Limb (tissue), 2 donors: ENCODE data around the gene HNRNPUL2.
"Not testable (repeated sequence)": the region's sequence is repeated elsewhere in the genome, so short reads cannot be mapped to it uniquely, and the experiment has no call there.

ENCODE experiments used
- DNase-seq, 2 donors: peaks; one replicate each; pipeline ENCODE4 v3.0.0-alpha.2; 2016; ENCODE audit errors: extremely low spot score in 2 of 2

The HNRNPUL2 gene

DNA sequence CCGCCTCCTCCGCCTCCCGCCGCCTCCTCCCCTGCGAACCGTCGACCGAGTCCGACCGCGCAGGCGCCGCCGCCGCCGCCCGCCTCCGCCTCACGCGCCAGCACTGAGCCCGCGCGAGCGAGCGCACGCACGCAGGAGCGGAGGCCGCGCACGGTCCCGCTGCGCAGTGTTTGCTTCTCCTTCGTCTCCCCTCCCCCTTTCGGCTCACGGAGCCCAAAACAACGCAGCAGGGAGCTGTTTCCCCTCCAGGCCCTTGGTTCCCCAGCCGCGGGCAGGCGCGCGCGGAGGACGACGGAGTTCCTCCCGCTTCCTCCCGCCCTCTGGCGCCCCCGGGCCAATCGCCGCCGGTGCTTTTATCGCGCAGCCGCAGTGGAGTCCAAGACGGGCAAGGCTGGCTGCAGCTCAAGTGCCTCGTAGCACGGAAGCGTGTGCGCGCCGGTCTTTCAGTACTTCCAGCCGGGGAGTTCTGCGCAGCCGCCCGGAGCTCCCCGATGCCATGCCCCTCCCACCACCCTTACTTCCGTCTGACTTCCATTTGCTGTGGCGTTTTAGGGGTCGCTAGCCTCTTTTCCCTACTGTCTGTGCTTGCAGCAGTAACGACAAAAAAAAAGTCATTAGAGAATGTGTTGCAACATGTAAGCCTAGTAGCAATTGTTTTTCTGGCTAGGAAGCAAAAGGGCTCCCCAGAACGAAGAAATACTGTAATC, at the start of gene HNRNPUL2:
Gene HNRNPUL2, minus strand, starts transcription at position 293 of the 707 bp plus-strand sequence. CDS start 301 bp downstream, outside the sequence.
- peak; percentile 99 for DNase-seq

- no peak for DNase-seq
Observed at GRCh38 chr11:62775646-62776045, 48.4 kb upstream of the HNRNPUL2 start.

DNA sequence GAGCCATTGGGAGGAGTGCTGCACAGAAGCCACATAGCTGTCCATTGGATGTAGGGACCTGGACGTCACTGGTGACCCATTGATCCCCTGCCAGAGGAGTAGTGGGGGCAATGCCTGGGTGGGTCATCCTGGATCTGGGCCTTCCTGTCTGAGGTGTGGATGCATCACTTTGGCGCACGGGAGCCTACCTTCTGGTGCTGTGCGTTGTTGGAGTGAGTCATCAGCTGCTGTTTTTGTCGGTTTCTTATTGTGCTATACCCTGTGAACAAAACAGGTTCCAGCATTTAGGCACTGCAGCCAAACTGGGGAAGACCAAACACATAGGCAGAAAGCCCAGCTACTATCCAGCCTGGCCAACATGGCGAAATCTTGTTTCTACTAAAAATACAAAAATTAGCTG, 47.1 kb upstream of the HNRNPUL2 start:
- DNase-seq: no peak

DNA sequence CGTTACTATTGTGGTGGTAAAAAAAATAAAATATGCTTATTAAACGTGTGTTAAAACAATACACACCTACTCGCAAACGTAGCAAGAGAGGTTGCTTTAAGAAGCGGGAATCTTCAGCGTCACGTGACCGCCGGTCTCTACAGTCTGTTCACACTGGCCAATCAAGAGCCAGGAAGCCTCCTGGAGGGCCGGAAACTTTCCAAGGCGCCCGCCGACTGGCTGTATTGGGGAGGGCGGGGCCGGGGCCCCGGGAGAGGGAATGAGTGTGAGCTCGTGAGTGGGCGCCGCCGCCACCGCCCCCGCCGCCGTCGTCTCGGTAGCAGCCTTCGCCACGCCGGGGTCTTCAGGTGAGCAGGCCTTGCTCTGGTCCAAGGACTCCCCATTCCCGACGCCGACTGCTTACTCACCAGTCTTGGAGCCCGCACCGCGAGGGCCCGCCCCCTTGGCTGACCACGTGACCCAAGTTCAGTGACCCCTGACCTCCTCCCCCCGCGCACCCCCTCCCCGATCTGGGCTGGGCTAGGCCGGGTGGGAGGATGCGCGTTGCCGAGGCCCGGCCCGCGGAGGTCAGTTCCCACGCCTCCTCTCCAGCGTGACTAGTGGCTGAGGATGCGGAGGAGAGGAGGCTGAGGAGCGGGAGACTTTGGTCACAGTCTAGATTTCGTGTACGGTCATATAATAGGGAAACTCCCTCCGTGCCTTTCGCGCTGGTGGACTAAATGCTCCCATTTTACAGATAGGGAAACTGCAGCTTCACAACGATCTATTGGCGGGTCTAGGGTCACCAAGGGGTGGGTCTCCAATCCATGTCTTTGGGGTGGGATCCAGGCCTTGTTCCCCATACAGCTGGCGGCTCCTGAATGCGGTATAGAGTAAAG, 44.1 kb upstream of the HNRNPUL2 start, which contains the start of gene TAF6L:
Gene TAF6L, plus strand, starts transcription at position 253 of the 878 bp plus-strand sequence. CDS start 4,388 bp downstream, outside the sequence.
- DNase-seq: peak; percentile 97 to 98

DNA sequence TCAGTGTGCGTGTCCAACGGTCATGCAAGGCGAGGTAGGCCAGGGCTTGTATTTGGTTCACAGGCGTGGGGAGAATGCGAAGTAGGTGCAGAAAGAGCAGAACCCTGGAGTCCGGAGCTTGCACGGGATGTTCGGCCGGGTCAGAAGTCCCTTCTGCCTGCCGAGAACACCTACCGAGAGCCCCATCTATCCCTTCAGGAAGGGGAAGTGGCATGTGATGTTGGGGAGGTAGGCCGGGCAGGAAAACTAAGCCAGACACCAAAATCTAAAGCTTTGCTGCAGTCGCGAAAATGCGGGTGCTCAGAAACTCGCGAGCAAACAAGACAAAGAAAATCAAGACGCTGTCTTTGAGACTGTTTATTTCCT, 43.5 kb upstream of the HNRNPUL2 start:
- peak in 1 of 2 donors; percentile 67 for DNase-seq

DNA sequence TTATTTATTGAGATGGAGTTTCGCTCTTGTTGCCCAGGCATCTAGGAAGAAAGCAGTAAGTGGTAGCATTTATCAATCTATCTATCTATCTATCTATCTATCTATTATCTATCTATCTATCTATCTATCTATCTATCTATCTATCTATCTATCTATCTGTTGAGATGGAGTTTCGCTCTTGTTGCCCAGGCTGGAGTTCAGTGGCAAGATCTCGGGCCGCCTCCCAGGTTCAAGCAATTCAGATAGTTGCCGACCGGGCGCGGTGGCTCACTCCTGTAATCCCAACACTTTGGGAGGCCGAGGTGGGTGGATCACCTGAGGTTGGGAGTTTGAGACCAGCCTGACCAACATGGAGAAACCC, 33.6 kb upstream of the HNRNPUL2 start:
- DNase-seq: not testable (repeated sequence)

GRCh38 chr11:62757846-62758788, 30.9 kb upstream of the HNRNPUL2 start:
- no peak for DNase-seq

DNA sequence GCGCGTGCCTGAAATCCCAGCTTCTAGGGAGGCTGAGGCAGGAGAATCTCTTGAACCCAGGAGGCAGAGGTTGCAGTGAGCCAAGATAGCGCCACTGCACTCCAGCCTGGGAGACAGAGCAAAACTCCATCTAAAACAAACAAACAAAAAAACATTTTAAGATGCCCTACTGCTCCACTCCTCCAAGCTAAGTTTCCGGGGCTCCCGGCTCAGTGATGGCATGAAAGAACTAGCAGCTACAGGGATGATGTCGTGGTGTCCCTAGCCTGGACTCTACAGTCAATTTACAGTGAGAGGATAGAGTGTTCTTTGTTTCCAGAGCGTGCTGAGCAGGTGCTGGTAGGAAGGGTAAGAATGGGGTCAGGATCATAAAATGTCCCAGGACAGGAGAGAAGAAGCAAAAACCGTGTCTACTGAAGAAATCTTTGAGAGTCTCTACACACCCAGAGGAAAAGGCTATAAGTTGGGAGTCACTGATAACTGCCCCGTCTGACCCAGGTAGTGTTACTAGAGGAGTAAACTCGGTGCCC, 27.9 kb upstream of the HNRNPUL2 start:
- no peak for DNase-seq

DNA sequence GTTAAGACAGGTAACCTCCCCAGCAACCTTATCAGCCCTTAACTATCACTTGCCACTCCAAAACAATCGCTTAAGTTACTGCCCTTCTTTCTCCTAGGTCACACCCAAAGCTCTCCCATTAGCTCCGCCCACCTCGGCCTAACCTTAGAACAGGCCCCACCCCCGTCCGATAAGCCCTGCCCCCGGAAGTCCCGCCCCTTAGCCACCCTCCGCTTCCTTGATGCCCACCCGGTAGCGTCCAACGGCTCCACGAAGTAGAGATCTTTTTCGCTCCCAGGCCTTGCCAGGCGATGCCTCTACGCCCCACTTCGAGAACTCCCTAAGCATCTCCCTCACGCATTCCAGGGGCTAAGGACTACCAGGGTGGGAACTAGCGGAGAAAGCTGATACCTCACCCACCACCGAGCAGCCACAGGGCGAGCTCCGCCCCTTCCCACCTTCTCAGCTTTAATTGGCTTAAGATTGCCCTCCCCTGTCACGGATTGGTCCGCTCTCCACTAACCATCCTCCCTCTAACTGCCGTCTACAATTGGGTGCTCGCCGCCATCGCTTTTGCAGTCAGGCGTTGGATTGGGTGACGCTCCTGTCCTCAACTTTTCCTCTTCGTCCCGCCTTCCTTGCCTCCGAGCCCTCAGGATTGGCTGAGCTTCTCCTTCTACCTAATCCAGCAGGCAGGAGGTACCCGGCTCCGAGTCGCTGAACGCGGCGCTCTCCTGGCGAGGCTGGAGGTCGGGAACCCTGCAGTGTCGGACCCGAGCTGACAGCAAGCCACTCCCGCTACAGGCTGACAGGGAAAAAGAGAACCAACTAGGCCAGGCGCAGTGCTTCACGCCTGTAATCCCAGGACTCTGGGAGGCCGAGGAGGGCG, 26.7 kb upstream of the HNRNPUL2 start, which contains the start of gene ZBTB3:
Gene ZBTB3, minus strand, starts transcription at position 425 of the 868 bp plus-strand sequence. CDS start 496 bp downstream, outside the sequence.
- DNase-seq: peak; percentile 96 to 100

DNA sequence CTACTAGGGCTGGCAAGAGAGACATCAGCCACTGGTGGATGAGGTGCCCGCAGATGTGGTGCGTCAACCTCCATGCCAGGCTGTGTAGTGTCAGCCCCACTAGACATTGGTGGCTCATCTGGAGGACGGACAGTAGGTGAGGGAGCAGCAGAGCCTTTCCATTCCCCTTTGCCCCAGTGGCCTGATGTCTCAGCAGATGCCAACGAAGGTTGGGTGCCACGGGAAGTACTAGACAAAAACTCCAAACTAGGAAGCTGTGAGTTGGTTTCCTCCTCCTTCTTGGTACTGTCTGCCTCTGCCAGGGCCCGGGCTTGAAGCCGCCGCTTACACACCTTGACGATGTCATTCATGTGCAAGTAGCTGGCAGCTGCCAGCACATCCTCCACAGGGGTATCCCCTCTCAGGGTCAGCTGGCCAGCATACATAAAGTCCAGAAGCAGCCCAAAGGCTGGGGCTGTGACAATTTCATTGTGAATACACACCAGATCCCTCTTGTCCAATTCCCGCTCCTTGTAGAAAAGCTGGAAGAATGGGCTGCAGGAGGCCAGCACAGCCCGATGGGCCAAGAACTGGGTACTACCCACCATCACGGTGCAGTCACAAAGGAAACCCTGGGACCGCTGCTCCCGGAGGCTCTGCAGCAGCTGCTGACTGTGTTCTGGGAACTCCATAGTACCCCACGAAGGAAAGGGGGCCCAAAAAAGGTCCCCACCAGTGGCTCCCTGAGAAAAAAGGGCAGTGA, 25.9 kb upstream of the HNRNPUL2 start:
- DNase-seq: no peak

DNA sequence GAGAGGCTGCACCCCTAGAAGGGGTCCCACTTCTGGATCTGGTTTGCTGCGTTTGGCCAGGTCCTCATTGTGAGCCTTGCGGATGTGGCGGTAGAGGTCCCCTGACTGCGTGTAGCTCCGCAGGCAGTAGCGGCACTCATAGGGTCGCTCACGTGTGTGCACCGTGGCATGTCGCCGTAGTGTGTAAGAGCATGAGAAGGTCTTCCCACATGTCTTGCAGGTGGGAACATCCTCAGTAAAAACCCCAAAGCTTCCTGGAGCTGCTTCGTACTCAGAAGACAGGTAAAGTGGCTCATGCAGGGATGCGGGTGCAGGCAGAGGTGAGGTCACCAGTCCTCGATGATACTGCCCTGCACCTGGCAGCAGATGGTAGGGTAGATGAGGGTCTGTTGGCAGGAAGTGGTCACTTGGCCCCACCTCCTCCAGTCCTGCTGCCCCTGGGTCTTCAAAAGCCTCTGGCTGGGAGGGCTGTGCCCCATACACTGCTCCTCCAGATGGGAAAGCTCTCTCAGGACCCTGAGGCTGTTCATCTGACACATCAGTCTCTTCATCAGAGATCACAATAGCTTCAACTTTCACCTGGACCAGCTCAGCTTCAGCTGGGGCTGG, 25.0 kb upstream of the HNRNPUL2 start:
- DNase-seq: no peak

DNA sequence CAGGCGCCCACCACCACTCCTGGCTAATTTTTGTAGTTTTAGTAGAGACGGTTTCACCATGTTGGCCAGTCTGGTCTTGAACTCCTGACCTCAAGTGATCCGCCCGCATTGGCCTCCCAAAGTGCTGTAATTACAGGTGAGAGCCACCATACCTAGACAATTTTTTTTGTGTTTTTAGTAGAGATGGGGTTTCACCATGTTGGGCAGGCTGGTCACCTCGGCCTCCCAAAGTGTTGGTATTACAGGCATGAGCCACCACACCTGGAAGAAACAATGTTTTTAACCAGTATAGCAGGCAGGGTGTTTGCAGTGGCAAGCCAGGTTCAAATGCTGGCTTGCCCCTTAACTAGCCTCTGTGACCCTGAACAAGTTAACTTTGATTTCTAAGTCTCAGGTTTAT, 22.7 kb upstream of the HNRNPUL2 start:
- not testable (repeated sequence) for DNase-seq

GRCh38 chr11:62747475-62748160, 20.4 kb upstream of the HNRNPUL2 start:
- no peak for DNase-seq

DNA sequence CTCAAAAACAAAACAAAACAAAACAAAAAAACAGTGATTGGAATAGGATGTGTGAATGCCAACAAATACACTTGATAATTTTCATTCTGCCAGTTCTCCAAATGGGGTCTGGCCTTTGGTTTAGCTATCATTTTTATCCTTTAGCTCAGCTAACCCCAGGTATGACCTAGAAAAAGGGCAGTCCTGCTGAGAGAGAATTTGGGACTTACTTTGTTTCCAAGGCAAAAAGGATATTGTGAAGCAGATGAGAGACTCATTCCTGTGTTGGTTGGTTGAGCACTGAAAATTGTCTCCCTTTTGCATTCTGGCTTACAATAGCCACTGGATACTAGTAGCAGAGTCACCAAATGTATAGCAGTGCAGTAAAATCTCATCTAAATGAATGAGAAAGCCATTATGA, 9.9 kb upstream of the HNRNPUL2 start:
- DNase-seq: no peak

DNA sequence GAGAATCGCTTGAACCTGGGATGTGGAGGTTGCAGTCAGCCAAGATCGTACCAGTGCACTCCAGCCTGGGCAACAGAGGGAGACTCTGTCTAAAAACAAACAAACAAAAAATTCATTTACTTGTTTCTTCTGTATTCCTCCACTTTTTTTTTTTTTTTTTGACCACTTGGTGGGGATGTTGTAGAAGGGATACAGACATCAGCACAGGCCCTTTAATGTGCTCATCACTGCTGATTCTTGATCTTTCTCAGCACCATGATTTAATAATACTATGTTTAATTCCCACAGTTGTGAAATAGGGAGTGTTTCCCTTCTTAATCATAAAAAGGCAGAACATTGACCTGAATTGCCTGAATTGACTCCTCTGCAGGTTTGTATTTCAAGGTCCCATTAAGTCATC, 5.6 kb upstream of the HNRNPUL2 start:
- DNase-seq: no peak

DNA sequence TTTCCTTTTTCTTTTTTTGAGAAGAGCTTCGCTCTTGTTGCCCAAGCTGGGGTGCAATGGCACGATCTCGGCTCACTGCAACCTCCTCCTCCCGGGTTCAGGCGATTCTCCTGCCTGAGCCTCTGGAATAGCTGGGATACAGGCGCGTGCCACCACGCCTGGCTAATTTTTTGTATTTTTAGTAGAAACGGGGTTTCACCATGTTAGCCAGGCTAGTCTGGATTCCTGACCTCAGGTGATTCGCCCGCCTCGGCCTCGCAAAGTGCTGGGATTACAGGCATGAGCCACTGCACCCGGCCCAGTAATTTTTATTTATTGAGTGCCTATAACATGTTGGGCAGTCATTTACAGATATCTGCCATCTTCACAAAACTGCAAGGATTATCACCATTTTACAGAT, 2.8 kb upstream of the HNRNPUL2 start:
- DNase-seq: not testable (repeated sequence)

DNA sequence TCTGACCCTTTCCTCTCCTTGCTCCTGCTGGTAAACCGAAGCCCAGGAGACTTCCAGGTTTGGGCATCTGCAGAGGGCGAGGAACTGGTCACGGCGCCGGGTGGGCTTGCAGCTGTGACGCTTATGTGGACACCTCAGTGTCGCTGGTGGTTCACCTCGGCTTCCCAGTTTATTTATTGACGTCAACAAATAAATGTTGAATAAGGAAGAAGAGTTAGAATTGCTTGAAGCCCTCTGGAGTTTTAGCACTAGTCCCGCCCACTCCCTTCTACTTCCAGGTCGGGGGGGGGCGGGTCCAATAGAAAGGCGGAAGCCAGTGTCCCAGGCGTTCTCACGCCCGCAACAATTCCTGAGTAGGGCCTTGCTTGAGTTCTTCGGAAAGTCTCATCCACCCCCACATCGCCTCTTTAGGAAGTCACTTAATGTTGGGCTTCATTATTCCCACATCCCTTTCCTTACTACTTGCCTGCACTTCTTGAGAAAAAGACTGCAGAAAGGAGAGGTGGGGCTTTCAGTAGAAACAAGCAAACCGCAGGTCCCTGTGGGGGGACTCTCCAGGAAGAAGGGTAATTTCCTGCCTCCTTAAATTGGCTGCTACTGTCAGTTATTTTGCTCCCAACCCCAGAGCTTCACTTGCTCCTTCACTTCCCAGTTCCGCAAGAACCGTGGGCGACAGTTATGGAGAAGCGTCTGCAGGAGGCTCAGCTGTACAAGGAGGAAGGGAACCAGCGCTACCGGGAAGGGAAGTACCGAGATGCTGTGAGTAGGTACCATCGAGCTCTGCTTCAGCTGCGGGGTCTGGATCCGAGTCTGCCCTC, 1.1 kb upstream of the HNRNPUL2 start, which contains the start of gene TTC9C:
Gene TTC9C, plus strand, starts transcription at position 316 of the 818 bp plus-strand sequence. Its CDS starts 363 bp downstream, at position 679.
- DNase-seq: peak; percentile 87 to 90
